Esophagus squamous epithelium (tissue), 5 donors: ENCODE data around the gene ACRV1. TPM values are rescaled to one million over a fixed set of nuclear protein-coding genes. Genes with fewer than 3 reads are reported as not detected.

Source experiments
- DNase-seq: peaks from one replicate; lab custom pipeline; 2025; lab: John Stamatoyannopoulos, UW
- H3K27ac ChIP-seq, 4 donors: fragments of 200-600 bp; sonication (generic); one replicate each; pipeline ENCODE4 v1.5.1; 2016 to 2019; ENCODE audit warnings: mild to moderate bottlenecking in 1 of 4
- H3K27me3 ChIP-seq, 4 donors: fragments of 200-600 bp; sonication (generic); 1 replicate in 3 of 4; 2 replicates in 1 of 4; pipeline versions ENCODE4 v1.5.1 to v1.6.0; 2017 to 2021; ENCODE audit warnings: antibody characterized with exemption in 1 of 4
- H3K36me3 ChIP-seq, 3 donors: fragments of 200-600 bp; sonication (generic); one replicate each; pipeline ENCODE4 v1.5.1; 2016 to 2019
- H3K4me1 ChIP-seq, 3 donors: fragments of 200-600 bp; sonication (generic); one replicate each; pipeline ENCODE4 v1.5.1; 2017 to 2019
- H3K4me3 ChIP-seq, 4 donors: fragments of 200-600 bp; sonication (generic); 1 replicate in 3 of 4; 2 replicates in 1 of 4; pipeline ENCODE4 v1.5.1; 2016 to 2019; ENCODE audit warnings: mild to moderate bottlenecking in 2 of 4, moderate library complexity in 1 of 4
- H3K9me3 ChIP-seq, 3 donors: fragments of 200-600 bp; sonication (generic); one replicate each; pipeline ENCODE4 v1.5.1; 2016 to 2019
- POLR2A ChIP-seq, 4 donors: fragments of 450-650 bp; IDR thresholded peaks; one replicate each; pipeline ENCODE4 v1.6.1; 2017; ENCODE audit warnings: antibody characterized with exemption in 4 of 4, mild to moderate bottlenecking in 4 of 4, moderate library complexity in 3 of 4
- WGBS, 2 donors: methylation state at CpG; one replicate each; pipeline ENCODE4 v1.1.5; 2018; 5-methylcytosine and 5-hydroxymethylcytosine counted together
- intact Hi-C: fragments of 100-400 bp; cut with DNase I; formaldehyde crosslinking; loops from one replicate; pipeline ENCODE4 v1.15.0; 2022
- total RNA-seq, 4 donors: library from RNA; depleted of rRNA; stranded (reverse); fragments of >200 nt; gene quantifications; one replicate each; pipeline ENCODE4 v1.1.0, GENCODE V29; 2016
- TF ChIP-seq, protein P1 (sequence below), 6 experiments: fragments of 450-650 bp in 4 of 6; fragments of 200-600 bp in 2 of 6; sonication (generic) in 2 of 6; IDR thresholded peaks; one replicate each; pipeline ENCODE4 v1.5.1; 2016 to 2019; ENCODE audit warnings: antibody characterized with exemption in 6 of 6, mild to moderate bottlenecking in 4 of 6, moderate library complexity in 4 of 6
- donor health status: DM: yes; HTN: yes; CAD: no.

Gene ACRV1
- total RNA-seq, 4 donors from 2014 or later, result not detected

DNA sequence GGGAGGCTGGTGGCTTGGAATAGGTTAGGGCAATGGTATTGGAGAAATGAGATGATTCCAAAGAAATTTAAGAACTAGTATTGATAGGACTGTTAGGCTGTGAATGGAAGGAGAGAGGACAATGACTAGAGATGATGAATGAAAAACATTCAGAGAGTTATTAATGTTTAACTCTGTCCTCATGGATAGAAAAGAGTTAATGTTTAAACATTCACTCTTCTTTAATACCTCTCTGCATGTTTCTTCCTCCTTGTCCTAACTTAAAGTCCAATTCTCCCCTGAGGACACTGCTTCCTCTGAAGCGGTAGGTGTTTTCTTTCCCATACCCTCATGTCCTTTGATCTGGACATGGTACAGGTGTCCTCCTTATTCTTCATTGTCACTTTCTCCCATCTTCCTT lies 42.3 kb downstream of the ACRV1 start:
- H3K27ac ChIP-seq, result no peak overlapping the region
- WGBS, 2 donors, result 85% methylated on average over 1 of the region's 1 CpG
- H3K4me1 ChIP-seq, result no peaks in the 10 kb centered on the region
- peaks cover 0 to 41% (median 0%) of the 10 kb centered on the region in 3 donors for H3K36me3 ChIP-seq
- intact Hi-C loops, result no loop called here
- no peak for TF ChIP-seq POLR2A (IDR thresholded peaks at IDR 0.05)
- TF ChIP-seq, protein P1, sequence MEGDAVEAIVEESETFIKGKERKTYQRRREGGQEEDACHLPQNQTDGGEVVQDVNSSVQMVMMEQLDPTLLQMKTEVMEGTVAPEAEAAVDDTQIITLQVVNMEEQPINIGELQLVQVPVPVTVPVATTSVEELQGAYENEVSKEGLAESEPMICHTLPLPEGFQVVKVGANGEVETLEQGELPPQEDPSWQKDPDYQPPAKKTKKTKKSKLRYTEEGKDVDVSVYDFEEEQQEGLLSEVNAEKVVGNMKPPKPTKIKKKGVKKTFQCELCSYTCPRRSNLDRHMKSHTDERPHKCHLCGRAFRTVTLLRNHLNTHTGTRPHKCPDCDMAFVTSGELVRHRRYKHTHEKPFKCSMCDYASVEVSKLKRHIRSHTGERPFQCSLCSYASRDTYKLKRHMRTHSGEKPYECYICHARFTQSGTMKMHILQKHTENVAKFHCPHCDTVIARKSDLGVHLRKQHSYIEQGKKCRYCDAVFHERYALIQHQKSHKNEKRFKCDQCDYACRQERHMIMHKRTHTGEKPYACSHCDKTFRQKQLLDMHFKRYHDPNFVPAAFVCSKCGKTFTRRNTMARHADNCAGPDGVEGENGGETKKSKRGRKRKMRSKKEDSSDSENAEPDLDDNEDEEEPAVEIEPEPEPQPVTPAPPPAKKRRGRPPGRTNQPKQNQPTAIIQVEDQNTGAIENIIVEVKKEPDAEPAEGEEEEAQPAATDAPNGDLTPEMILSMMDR (IDR thresholded peaks at IDR 0.05), result no peak
- H3K27me3 ChIP-seq, result no peaks in the 10 kb centered on the region
- no peak for DNase-seq
- H3K4me3 ChIP-seq, result no peak overlapping the region
- H3K9me3 ChIP-seq, result no peaks in the 10 kb centered on the region

- Histone ChIP-seq H3K9me3 (no peaks in the 10 kb centered on the region), H3K4me1 (no peaks in the 10 kb centered on the region), H3K27me3 (no peaks in the 10 kb centered on the region), H3K36me3 (peaks cover 0 to 41% (median 0%) of the 10 kb centered on the region in 3 donors), H3K4me3 (no peak overlapping the region), H3K27ac (no peak overlapping the region)
- TF ChIP-seq, protein P1 (IDR thresholded peaks at IDR 0.05), result no peak
- TF ChIP-seq POLR2A (IDR thresholded peaks at IDR 0.05), result no peak
- intact Hi-C loops, result no loop called here
- WGBS, 2 donors, result 74% methylated on average over 3 of the region's 3 CpGs
- DNase-seq, result no peak
Observed at GRCh38 chr11:125637840-125638239, 42.8 kb downstream of the ACRV1 start.

- Histone ChIP-seq H3K4me1 (peaks cover 0 to 25% (median 14%) of the 10 kb centered on the region in 3 donors), H3K27ac (no peak overlapping the region), H3K9me3 (no peaks in the 10 kb centered on the region), H3K27me3 (no peaks in the 10 kb centered on the region), H3K4me3 (peak overlapping the region in 1 of 4 donors; percentile 84), H3K36me3 (peaks cover 0 to 3% (median 0%) of the 10 kb centered on the region in 3 donors)
- no peak for DNase-seq
- intact Hi-C loops, result no loop called here
- WGBS, 2 donors, result 63 to 64% methylated on average over 7 of the region's 7 CpGs
- TF ChIP-seq, protein P1 (IDR thresholded peaks at IDR 0.05), result no peak
- no peak for TF ChIP-seq POLR2A (IDR thresholded peaks at IDR 0.05)
Observed at GRCh38 chr11:125627236-125627910, 53.3 kb downstream of the ACRV1 start.

DNA sequence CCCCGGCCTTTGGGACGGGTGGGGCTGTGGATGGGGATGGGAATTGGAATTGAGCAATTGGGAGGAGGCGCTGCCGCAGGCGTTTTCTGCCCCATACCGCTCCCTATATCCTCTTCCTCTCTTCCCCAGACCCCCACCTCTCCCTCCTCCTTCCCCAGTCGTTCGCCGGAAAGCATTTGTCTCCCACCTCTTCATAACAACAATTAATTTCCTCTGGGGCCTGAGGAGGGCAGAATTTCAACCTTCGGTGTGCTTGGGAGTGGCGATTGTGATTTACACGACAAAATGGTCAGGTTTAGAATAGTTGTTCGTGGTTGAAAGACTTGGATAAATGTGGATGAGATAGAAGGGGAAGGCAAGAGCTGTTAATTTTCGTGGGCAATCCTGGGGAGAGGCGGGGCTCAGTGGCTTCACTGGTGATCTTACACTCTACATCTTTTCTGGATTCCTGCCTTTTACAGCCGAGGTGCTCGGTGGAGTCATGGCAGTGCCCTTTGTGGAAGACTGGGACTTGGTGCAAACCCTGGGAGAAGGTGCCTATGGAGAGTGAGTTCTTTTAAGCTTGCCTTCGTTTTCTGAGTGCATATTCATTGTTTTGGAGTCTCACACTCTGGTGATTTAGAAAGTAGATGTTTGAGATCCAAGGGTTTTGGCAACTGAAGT lies 54.2 kb downstream of the ACRV1 start:
- no peak for TF ChIP-seq POLR2A (IDR thresholded peaks at IDR 0.05)
- TF ChIP-seq, protein P1 (IDR thresholded peaks at IDR 0.05), result no peak
- H3K4me3 ChIP-seq, result peak overlapping the region; percentile 48 to 84 (median 78)
- H3K27me3 ChIP-seq, result no peaks in the 10 kb centered on the region
- 1% methylated on average over 16 of the region's 18 CpGs for WGBS, 2 donors
- H3K27ac ChIP-seq, result peak overlapping the region; percentile 92 to 97 (median 95)
- intact Hi-C loops, result no loop called here
- H3K9me3 ChIP-seq, result no peaks in the 10 kb centered on the region
- no peak for DNase-seq
- peaks cover 0 to 13% (median 1%) of the 10 kb centered on the region in 3 donors for H3K36me3 ChIP-seq
- H3K4me1 ChIP-seq, result peaks cover 0 to 25% (median 14%) of the 10 kb centered on the region in 3 donors
